HG02610 (cell line): ENCODE results near the gene DGKI.

Experiments
- ATAC-seq: cut with Tn5 transposase; IDR thresholded peaks from one replicate; pipeline ENCODE4 v1.9.1; 2021; ENCODE audit warnings: mild to moderate bottlenecking, moderate library complexity; ENCODE audit not compliant: unreplicated experiment

DGKI gene

GRCh38 chr7:137390076-137390475 lies 456.7 kb downstream of the DGKI start:
- ATAC-seq: no peak

GRCh38 chr7:137388916-137389315 lies 457.9 kb downstream of the DGKI start:
- ATAC-seq: no peak

- no peak for ATAC-seq
Measured at GRCh38 chr7:137386966-137387365, 459.8 kb downstream of the DGKI start.

DNA sequence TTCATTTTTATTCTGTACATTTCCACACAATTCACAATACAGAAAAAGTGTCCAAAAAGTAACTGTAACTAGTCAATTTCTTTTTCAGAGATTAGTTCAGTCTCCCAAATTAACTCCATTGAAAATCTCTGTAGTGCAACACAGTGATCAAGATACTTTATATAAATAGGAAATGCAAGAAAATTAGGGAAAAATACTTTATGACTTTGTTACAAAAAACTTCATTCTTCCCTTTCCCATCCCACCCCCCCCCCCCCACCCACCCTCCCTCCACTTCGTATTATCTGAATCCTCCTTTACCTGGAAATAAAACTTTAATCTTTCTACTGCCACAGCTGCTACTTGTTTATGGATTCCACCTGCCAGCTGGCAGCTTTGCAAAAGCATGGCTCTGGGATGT lies 465.7 kb downstream of the DGKI start:
- no peak for ATAC-seq

DNA sequence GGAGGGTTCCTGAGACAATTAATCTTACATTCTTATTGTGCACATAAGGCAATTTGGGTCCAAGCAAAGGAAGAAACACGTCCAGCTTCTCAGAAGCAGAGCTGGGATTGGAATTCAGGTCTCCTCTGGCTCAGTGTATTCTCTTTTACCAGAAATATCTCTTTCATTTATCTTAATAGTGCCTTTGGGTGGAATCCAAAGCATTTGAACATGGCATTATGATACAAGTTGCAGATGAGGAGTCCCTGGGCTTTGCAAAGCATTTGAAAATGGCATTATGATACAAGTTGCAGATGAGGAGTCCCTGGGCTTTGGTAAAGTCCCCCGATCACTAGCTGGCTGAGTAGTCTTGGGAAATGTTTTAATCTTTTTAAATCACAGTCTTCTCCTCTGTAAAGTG lies 473.3 kb downstream of the DGKI start:
- ATAC-seq: no peak

- no peak for ATAC-seq
Measured at GRCh38 chr7:137371616-137372015, 475.2 kb downstream of the DGKI start.

DNA sequence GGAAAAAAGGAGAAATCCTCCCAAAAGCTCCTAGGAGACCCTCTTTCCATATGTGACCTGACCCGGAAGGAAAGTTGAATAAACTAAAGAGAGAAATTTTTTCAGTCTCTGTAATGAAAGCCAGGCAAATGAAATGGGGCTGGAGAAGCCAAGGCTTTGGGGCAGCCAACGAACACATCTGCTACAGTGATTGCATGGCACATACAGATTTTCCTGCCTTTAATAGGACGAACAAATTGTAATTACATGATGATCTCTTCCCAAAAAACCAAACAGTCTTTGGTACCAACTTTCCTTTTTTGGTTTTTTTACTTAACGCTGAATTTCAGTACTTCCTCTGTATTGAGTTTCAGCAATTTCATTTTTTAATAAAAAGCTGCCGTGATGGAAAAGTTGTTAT lies 479.8 kb downstream of the DGKI start:
- ATAC-seq: no peak

DNA sequence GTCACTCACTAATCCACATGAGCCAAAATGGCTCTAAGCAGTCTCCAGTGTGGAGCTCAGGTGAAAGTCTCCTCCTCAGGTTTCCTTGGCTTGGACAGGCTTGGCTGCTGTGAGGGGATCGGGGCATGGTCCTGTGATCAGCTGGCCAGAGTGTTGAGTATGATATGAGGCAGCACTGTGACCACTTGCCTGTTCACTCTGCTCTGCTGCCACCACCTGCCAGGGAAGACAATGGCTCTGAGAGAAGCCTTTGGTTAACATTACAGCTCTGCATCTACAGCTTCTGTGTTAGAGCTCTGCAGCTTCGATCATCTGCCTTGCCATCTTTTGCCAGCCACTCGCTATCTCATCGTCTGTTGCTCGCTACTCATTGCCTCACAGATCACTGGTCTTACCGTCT lies 483.1 kb downstream of the DGKI start:
- ATAC-seq: no peak

- no peak for ATAC-seq
Measured at GRCh38 chr7:137360087-137360679, 486.6 kb downstream of the DGKI start.

DNA sequence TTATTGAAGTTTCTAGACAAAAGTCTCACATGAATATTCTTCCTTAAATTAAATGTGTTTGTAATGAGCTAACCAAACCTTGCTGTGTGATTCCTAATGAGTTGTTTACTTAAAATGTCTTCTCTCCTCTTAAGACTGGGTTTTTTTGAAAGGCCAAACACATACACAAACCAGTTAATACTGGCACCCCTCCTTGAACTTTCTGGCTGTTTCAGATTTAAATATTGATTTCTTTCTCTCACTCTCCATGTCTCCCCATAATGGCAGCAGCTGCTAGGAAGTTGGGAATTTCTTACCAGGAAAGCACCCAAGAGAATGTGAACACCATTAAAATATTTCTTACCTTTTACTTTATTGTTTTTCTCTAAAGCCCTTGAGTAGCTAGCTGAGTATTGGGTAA lies 491.8 kb downstream of the DGKI start:
- no peak for ATAC-seq

DNA sequence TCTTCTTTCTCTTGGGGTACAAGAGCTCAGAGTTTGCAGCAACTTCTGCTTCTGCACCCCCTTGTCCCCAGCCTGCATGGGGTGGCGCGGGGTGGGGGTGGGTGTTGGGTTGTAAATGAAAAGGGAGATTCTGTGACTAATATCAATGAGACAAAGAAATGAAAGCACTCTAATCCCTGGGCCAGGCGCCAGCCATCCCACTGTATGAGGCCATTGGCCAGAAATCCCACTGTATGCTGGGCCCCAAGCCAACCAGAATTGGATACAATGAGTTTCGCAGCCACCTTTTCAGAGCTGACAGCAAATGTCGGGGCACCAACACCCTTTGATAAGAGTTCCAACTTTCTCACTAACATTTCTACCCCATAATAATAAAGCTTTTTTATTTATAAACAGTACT lies 492.4 kb downstream of the DGKI start:
- ATAC-seq: no peak

- no peak for ATAC-seq
Measured at GRCh38 chr7:137351941-137352340, 494.8 kb downstream of the DGKI start.

GRCh38 chr7:137345799-137346449 lies 500.9 kb downstream of the DGKI start:
- ATAC-seq: no peak

DNA sequence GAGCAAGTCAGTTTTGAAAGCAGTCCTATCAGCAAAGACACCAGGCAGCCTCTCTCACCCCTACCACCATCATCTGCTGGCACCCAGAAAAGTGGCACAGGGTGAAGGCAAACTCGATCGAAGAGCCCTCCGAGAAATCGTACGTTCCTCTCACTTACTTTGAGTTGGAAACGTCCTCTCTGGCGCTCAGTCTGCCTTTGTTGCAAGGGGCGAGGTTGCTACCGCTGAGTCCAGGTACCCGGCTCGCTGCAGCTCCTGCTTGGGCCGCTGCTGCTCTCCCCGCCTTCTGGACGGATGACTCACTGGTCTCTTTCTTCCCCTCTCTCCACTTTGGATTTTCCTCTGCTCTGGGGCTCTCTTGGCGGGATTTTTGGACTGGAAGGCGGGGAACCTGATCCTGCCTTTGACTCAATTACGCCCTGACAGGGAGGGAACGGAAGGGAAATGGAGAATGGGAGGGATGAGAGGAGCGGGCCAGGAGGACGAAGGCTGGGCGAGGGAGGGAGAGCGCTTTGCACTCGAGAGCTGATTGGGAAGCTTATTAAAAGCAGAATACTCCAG lies 503.4 kb downstream of the DGKI start, which contains the start of gene PTN:
Gene PTN (minus strand): TSS at position 453 of the 561 bp plus-strand sequence. CDS start 88,760 bp downstream, outside the sequence.
- no peak for ATAC-seq

DNA sequence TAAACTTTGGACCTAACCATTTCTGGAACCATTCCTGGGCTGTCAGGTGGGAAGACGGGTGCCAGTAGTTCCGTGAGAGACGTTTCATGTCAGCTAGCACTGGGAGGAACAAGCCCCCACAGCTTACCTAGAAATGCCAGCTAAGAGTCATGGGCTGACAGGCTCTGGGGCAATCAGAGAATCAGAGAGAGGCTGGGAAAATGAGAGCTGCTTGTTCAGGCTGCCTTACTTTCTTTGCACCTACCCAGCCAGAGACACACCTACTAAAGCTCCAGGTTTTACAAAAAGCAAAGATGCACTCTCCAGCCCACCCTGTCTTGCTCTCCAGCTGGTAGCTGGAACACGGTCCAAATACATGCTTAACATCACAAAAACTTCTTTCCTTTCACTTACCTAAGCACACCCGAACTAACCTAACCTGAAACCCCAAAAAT lies 503.9 kb downstream of the DGKI start:
- ATAC-seq: no peak

- ATAC-seq: no peak
Measured at GRCh38 chr7:137342265-137342664, 504.5 kb downstream of the DGKI start.

- no peak for ATAC-seq
Measured at GRCh38 chr7:137337902-137338301, 508.9 kb downstream of the DGKI start.

GRCh38 chr7:137335814-137336213 lies 511.0 kb downstream of the DGKI start:
- ATAC-seq: no peak

DNA sequence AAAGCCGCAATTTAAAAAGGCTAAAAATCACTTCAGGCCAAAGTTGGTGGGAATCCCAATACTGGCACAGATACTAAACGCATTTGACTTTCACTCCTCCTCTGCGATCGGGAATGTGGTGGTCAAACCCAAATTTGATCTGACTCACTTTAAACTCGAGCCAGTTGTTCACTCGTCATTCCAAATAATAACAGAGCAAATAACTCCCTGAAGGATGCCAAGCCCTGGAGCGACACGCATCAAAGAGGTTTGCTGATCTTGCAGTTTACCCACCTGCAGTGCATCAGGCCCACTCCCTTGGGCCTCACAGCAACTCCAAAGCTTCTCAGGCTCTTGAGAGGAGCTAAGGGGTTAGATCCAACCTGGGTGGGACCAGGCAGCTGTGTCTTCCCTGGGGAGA lies 515.4 kb downstream of the DGKI start:
- no peak for ATAC-seq
